ENCODE data around the gene B3GALT6.
A peak's percentile ranks its signal among the peaks of the same experiment; 100 is the strongest.

Gene B3GALT6

DNA sequence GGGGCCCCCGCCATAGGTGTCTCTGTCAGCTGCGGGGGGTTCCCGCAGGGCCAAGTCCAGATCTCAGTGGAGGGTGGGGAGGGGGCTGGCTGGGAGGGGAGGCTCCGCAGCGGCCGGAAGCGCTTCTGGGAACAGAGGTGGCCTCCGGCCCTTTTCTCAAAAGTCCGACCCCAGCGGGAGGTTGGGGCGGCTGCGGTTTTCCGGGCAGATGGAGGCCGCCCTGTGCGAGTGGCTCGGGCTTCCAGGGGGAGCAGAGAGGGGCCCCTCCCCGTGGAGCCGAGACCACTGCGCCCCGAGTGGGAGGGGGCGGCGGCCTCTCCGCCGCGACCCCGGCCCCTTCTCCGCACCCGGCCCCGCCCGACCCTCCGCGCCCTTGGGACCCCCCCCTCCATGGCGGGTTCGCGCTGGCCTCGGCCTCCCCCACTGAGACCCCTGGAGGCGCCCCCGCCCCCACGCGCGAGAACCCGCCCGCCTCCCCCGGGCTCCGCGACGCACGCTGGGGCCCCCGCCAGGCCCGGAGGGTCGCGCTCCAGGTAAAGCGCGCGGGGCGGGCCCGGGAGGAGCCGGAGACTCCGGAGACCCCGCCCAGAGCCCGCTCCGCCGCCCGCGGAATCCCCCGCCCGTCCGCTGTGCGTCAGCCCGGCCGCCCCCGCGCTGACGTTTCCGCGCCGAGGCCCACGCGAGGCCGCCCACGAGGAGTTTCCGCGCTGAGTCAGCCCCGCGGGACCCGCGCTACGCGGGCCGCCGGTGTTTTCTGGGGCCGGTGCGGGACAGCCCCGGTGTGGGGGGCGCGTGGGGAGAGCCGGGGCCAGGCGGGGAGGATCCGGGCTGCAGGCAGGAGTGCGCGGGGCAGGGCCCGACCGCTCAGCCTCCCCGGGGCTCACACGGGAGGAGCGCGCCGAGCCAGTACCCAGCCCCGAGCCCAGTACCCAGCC, 30.9 kb upstream of the B3GALT6 start:
- DNase-seq (ENCODE audit: low spot score) = peak; percentile 51

DNA sequence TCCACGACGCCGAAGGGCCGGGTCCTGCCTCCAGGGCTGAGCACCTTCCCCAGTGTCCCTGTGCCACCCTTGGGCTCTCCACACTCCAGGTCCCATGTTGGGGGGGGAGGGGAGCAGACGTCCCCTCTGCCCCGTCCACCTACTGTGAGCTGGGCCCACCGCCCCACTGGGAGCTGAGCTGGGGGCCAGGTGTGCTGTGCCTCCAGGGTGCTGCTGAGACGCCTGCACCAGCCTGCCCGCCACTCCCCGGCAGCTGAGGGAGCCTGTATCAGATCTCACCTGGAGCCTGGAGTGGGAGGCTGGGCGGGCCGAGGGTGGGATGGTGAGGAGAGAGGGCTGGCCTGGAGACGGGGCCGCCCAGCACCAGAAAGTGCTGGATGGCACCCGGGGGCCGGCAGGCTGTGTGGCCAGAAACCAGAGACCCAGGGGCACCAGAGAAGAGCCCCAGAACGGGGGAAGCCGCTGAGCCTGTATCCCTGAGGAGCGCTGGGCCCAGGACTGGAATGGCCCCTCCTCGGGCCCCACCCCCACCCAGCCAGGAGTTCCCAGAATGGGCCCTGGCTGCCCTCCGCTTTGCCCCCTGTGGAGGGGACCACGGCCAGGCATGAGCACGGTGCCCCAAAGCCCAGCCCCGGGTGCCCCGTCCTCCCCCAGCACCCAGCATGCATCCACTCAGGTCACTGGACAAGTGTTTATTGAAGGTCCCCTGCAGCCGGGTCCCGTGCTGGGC, 29.0 kb upstream of the B3GALT6 start:
- no peak for DNase-seq (ENCODE audit: low spot score)

DNA sequence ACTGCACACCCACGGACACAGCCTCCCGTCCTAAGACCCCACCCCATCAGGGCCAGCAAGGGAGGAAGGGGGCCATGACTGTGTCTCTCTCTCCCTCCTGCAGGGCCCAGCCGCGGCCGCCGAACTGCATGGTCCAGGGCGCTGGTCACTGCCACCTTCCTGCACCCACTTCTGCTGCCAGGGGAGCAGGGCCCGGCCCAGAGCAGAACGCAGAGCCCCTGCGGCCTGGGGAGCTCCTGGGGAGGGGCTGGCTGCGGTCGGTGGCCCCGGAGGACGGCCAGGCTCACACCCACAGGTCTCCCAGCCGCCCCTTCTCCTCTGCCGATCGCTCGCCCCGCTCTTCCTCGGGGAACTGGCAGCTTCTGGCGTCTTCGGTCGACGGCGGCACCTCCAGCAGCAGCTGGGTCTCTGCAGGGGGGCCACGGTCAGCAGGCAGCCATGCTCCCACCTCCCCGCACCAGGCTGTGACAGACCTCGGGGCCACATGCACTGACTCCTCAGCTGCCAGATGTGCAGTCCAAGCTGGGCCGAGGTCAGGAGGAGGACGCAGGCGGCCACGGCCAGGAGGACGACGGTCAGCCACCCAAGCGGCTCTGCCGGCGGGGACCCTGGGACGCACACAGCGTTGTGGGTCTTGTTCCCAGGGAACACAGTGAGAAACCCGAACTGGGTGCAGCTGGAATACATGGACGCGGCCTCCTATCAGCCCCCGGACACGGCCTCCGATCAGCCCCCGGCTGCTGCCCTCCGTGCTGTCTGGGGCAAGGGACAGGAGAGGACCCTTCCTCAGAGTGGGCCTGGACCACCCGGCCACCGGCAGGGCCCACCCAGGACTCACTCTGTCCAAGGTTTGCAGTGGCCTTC, 28.2 kb upstream of the B3GALT6 start:
- DNase-seq (ENCODE audit: low spot score) = no peak

GRCh38 chr1:1204425-1204920, 27.6 kb upstream of the B3GALT6 start:
- no peak for DNase-seq (ENCODE audit: low spot score)

- no peak for DNase-seq (ENCODE audit: low spot score)
These were observed 26.9 kb upstream of the B3GALT6 start for GRCh38 chr1:1204998-1205768.

GRCh38 chr1:1205769-1206375, 26.2 kb upstream of the B3GALT6 start:
- no peak for DNase-seq (ENCODE audit: low spot score)

- no peak for DNase-seq (ENCODE audit: low spot score)
These were observed 25.6 kb upstream of the B3GALT6 start, which contains the start of gene TNFRSF18 for GRCh38 chr1:1206376-1206965. Gene TNFRSF18, minus strand, starts transcription at chr1:1206592. Its CDS starts 21 bp downstream, at chr1:1206571.

DNA sequence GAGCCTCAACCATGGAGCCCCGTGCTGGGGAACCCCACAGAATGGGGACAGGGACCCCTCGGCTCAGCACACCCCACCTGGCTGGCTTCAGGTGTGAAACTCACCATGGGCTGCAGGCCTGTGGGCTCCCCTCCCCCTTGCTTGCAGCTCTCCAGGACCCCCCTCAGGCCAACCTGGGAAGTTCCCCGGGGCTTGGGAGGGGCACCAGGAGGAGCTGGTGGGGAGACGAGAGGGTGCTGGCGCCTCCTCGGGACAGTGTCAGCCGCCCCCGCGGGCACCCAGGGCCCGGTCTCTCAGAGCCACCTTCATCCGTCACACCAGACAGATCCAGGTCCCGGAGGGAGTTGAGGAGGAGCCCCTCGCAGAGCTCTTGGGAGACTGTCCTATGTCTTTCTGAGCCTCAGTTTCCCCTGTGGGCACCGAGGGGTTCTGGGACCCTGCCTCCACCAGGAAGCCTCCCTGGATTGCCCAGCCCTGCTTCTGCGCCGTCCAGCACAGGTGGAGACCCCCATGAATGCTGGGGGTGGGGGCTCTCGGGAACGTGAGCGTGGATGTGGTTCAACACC, 25.0 kb upstream of the B3GALT6 start:
- no peak for DNase-seq (ENCODE audit: low spot score)

GRCh38 chr1:1207571-1207892, 24.5 kb upstream of the B3GALT6 start:
- no peak for DNase-seq (ENCODE audit: low spot score)

- no peak for DNase-seq (ENCODE audit: low spot score)
These were observed 23.2 kb upstream of the B3GALT6 start for GRCh38 chr1:1208713-1209433.

DNA sequence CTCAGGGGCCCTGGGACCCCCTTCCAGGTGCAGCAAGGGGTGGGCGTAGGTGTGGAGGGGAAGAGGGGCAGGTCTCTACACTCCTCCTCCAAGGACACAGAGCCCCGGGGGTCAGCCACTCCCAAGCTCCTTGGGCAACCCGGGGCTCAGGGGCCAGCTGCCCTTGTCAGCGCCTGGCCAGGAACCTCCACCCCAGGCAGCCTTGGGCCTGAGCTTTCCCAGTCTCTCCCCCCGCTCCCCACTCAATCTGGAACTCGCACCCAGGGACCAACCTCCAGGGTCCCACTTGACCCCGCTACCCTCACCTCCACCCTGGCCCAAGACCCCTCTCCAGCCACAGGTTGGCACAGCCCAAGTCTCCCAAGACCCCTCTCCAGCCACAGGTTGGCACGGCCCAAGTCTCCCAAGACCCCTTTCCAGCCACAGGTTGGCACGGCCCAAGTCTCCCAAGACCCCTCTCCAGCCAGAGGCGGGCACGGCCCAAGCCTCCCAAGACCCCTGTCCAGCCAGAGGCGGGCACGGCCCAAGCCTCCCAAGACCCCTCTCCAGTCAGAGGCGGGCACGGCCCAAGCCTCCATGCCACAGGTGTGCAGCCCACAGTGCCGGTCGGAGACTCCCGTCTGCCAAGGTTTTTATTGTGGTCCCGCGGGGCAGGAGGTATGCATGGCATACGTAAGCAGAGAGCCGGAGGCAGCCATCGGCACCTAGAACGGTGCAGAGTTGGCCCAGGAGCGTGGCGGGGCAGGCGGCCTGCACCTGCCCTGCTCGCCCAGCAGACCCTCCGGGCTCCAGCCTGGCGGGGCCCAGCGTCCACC, 21.1 kb upstream of the B3GALT6 start:
- DNase-seq (ENCODE audit: low spot score) = no peak

DNA sequence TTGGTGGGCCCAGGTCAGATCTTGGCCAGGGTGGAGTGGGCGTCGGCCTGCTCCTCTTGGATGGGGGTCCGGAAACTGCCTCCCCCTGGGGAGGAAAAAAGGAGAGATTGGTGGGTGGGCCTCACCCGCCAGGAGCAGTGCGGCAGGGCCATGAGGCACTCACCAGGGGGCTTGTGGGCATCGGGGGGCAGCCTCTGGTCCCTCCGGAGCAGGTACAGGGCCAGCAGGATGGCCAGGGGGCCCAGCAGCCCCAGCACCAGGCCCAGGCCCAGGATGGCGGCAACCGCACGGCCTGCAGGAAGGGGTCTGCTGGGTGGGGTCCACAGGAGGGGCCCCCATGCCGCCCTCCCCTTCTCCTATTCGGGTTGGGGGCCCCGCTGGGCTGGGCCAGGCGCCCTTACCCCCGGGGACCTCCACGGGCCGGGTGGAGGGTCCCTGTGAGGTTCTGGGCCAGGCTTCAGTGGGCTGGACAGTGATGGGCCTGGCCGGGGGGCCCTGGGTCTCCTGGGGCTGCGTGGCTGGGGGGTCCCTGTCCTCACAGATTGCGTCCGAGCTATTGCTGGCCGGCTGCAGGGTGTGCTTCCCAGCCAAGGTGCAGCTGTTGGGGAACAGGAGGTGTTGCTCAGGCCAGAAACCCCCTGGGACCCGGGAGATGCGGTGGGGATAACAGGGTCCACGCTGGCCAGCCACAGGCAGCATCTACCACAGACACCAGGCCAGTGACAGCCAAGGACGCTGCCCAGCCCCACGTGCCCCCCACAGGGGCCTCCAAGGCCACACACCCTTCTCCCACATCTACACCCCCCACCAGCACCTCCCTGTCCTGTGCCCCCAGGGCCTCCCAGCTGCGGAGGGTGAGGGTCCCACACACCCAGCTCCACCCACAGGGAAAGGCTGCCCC, 20.2 kb upstream of the B3GALT6 start:
- DNase-seq (ENCODE audit: low spot score) = no peak

GRCh38 chr1:1212780-1213344, 19.2 kb upstream of the B3GALT6 start:
- DNase-seq (ENCODE audit: low spot score) = no peak

GRCh38 chr1:1213345-1214265, 18.4 kb upstream of the B3GALT6 start, which contains the start of gene TNFRSF4:
Gene TNFRSF4, minus strand, starts transcription at chr1:1214153. Its CDS starts 26 bp downstream, at chr1:1214127.
- DNase-seq (ENCODE audit: low spot score) = no peak

DNA sequence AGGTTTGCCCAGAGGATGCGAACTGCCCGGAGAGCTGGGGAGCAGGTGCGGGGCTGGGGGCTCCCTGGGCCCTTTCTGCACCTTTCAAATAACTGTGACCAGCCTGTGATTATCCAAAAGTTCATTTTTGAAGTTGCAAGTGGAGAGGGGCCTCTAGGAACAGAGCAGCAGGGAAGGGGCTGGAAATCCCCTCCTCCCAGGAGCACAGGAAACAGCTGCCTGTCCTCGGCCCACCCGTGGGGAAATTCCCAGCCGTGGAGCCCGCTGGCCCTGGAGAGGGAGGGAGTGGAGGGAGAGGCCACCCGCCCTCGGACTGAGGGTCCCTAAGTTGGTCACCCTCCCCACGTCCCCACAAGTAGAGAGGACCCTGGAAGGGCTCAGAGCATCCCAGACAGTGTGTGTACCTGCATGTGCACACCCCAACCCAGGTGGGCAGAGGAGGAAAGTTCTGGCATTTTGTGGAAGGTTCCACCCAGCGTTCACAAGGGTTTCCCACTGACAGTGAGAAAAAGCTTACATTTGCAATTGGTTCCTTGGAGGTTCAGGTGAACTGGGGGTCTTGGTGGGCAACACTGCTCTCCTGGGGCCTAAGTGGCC, 16.9 kb upstream of the B3GALT6 start:
- no peak for DNase-seq (ENCODE audit: low spot score)
